HG03103 (cell line): ENCODE results near the gene TTF2.
A peak's percentile ranks its signal among the peaks of the same experiment; 100 is the strongest.

Experiments used
- ATAC-seq: cut with Tn5 transposase; IDR thresholded peaks from one replicate; pipeline ENCODE4 v1.9.1; 2021; ENCODE audit warnings: low read depth; ENCODE audit not compliant: unreplicated experiment

The TTF2 gene

GRCh38 chr1:117044217-117044616 lies 15.9 kb upstream of the TTF2 start:
- no peak for ATAC-seq

- ATAC-seq, result no peak
These were observed 14.5 kb upstream of the TTF2 start for GRCh38 chr1:117045644-117046043.

DNA sequence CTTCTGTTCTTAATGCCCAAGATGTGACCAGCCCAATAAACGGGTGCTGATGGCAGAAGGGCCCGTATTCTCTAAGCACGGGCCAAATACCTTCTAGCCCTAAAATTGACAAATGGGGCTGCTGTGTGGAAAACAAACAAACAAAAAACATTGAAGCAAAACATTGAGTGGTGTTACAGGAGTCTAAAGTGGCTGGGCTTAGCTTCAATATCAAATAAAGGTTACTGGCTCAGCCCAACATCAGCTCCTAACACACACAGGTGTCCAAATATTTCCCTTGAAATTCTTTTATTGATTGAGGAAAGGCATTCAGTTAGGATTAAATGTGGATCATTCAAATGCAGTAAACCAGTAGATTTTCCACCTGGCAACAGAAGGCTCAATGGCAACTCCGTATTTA lies 13.3 kb upstream of the TTF2 start:
- no peak for ATAC-seq

DNA sequence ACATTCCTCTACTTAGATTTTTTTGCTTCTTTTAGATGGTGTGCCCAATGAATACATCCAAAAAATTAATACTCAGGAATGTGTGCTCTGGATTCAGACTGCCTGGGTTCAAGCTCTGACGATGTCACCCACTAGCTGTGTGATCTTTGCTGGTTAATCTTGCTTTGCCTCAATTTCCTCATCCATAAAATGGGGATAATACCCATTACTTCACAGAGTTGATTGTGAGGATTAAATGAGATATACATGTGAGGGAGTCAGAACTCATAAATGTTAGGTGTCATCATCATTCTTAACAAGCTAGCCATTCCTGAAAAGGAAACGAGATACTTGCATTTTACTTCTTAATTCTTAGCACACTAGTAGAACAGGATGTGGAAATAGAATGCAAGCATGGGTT lies 12.9 kb upstream of the TTF2 start:
- ATAC-seq, result no peak

DNA sequence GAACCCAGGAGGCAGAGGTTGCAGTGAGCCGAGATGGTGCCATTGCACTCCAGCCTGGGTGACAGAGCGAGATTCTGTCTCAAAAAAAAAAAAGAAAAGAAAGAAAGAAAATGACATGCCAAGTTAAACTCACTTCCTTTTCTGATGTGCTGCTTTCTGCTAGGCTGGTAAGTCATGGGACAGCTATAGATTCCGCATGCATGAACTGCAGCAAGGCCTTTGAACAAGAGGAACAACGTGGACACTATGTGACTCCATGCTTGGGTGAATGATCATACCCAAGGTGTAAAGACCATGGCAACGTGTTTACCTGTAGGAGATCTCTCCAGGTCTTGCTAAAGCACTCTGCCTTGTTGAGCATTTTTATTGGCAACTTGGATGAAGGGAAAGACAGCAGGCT lies 10.3 kb upstream of the TTF2 start:
- no peak for ATAC-seq

- peak; percentile 83 for ATAC-seq
These were observed 8.7 kb upstream of the TTF2 start for GRCh38 chr1:117051224-117052064.

GRCh38 chr1:117054068-117054467 lies 6.1 kb upstream of the TTF2 start:
- ATAC-seq, result no peak

GRCh38 chr1:117058810-117059209 lies 1.3 kb upstream of the TTF2 start:
- no peak for ATAC-seq

GRCh38 chr1:117059334-117059677 lies 820 bp upstream of the TTF2 start:
- peak; percentile 19 for ATAC-seq

GRCh38 chr1:117060441-117061317 lies 553 bp downstream of the TTF2 start:
- peak; percentile 1 for ATAC-seq

- ATAC-seq, result no peak
These were observed 1.9 kb downstream of the TTF2 start for GRCh38 chr1:117061986-117062415.

DNA sequence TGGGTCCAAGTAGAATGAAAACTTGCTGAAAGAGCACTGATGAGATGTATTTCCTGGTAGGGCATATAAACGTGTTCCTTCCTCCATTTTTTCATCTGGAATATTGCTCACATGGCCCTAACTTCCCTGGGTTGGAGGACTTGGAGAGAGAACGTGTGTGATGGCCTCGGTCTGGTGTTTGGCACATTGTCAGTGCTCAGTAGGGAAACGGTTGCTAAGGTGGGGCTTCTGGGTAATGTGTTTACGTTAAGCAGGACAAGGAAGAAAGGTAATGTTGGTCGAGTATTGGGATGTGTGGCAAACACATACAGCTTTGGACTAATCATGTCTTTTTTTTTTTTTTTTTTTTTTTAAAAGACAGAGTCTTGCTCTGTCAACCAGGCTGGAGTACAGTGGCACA lies 6.2 kb downstream of the TTF2 start:
- no peak for ATAC-seq

- no peak for ATAC-seq
These were observed 7.6 kb downstream of the TTF2 start for GRCh38 chr1:117067533-117068370.

GRCh38 chr1:117068580-117068979 lies 8.5 kb downstream of the TTF2 start:
- no peak for ATAC-seq

DNA sequence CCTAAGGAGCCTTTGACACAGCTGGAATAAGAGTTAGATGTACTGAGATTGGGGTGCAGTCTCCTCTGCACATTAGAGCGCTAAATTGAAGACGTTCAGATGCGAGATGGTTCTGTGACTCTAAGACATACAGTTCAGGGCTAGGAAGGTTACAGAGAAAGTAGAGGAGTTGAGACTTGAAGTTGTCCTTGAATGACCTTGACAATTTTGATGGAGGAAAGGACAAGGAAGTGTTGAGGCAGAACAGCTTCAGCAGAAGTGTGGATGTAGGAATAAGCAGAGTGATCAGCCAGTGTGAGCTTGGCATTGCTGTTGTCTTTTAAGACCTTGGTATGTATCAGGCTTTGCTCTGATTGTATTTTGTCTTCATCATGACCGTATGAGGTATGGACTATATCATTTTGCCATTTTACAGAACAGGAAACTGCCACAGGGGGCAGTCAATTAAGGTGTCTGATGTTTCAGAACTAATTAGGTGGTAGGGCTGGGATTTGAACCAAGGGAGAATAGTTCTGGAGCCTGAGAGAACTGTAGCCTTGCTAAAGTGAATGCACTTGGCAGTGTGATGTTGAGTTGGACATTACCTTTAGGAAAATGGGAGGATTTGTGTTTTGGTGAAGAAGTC lies 9.2 kb downstream of the TTF2 start:
- no peak for ATAC-seq

DNA sequence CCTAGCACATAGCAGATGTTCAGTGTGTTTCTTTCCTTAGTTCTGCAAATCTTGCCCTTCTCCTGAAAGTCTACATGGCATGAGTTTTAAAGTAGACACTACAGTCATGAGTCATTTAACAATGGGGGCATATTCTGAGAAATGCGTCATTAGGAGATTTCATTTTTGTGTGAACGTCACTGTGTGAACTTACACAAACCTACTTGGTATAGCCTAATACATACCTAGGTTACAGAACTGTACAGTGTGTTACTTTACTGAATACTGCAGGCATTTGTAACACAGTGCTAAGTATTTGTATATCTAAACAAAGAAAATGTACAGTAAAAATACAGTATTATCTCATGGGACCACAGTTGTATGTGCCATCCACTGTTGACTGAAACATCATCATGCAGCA lies 10.0 kb downstream of the TTF2 start:
- no peak for ATAC-seq

GRCh38 chr1:117076648-117077047 lies 16.5 kb downstream of the TTF2 start:
- ATAC-seq, result no peak

DNA sequence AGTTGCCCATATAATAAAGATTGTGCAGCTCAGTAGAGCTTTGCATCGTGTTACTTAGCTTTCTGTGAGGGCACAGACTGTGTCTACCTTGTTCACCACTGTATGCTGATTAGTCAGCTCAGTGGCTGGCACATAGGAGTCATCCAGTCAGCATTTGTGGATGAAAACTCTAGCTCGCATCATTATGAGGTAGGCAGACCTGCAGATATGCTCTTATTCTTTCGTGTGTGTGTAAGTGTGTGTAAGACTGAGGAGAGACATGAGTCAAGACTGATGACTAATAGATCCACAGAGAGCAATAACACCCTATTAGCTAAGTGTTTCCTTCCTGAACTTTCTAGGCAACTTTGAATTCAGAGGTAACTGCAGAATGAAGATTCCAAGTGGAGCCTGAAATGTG lies 17.1 kb downstream of the TTF2 start:
- no peak for ATAC-seq

DNA sequence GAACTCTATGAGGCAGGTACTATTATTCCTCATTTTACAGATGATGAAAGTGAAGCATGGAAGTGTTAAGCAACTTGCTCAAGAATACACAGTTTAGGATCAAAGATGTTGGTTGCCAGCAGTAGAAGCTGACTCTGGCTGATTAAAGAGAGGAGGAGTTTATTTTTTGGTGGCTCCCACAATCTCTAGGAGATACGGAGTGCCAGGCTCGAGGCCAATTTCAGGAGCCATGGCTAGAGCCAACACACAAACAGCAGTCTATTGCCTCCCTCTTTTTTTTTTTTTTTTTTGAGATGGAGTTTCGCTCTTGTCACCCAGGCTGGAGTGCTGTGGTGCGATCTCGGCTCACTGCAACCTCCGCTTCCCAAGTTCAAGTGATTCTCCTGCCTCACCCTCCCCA lies 19.6 kb downstream of the TTF2 start:
- no peak for ATAC-seq

- ATAC-seq, result no peak
These were observed 24.1 kb downstream of the TTF2 start for GRCh38 chr1:117084231-117084630.
